Activated T-cell treated with anti-CD3 and anti-CD28 coated beads, Interleukin-2, amount 50 U/mL, for 24 hours (primary cell): ENCODE data around the gene DPH7.
"Not testable (repeated sequence)": the region's sequence is repeated elsewhere in the genome, so short reads cannot be mapped to it uniquely, and the experiment has no call there.

Experiments
- DNase-seq: peaks from one replicate; pipeline ENCODE4 v3.0.0-alpha.2; 2020
- H3K27ac Mint-ChIP-seq: 2 replicates; pipeline ENCODE4 v1.8.0; 2020; ENCODE audit warnings: mild to moderate bottlenecking, mixed read lengths
- H3K27me3 Mint-ChIP-seq: 2 replicates; pipeline ENCODE4 v1.8.0; 2020; ENCODE audit warnings: mixed read lengths
- H3K36me3 Mint-ChIP-seq: 2 replicates; pipeline ENCODE4 v1.8.0; 2020; ENCODE audit warnings: low read depth, mixed read lengths
- H3K4me1 Mint-ChIP-seq: 2 replicates; pipeline ENCODE4 v1.8.0; 2020; ENCODE audit warnings: low read depth, mixed read lengths
- H3K4me3 Mint-ChIP-seq: 2 replicates; pipeline ENCODE4 v1.8.0; 2020; ENCODE audit warnings: mild to moderate bottlenecking, moderate library complexity, mixed read lengths
- H3K9me3 Mint-ChIP-seq: 2 replicates; pipeline ENCODE4 v1.8.0; 2020; ENCODE audit warnings: mixed read lengths

DPH7 gene

GRCh38 chr9:137553654-137554053 lies 25.1 kb downstream of the DPH7 start:
- not testable (repeated sequence) for H3K27me3 Mint-ChIP-seq, DNase-seq, H3K4me3 Mint-ChIP-seq, H3K9me3 Mint-ChIP-seq
- Mint-ChIP-seq H3K36me3 (peaks cover 64% of the 10 kb centered on the region), H3K27ac (peak overlapping the region; percentile 92), H3K4me1 (peaks cover 21% of the 10 kb centered on the region)

GRCh38 chr9:137552022-137552768 lies 26.5 kb downstream of the DPH7 start:
- Mint-ChIP-seq H3K9me3 (no peaks in the 10 kb centered on the region), H3K27ac (peak overlapping the region; percentile 92), H3K27me3 (no peaks in the 10 kb centered on the region), H3K36me3 (peaks cover 52% of the 10 kb centered on the region), H3K4me1 (peaks cover 21% of the 10 kb centered on the region), H3K4me3 (peak overlapping the region; percentile 90)
- DNase-seq: no peak

GRCh38 chr9:137551264-137552021 lies 27.3 kb downstream of the DPH7 start, which contains the start of gene MRPL41:
MRPL41 (plus strand) TSS chr9:137551879; CDS start chr9:137552082, 203 bp downstream.
- DNase-seq: peak; percentile 89
- Mint-ChIP-seq H3K27ac (peak within 1 kb of the TSS; percentile 92), H3K4me1 (peaks cover 21% of the 10 kb centered on the region), H3K4me3 (peak within 1 kb of the TSS; percentile 90), H3K27me3 (no peaks in the 10 kb centered on the region), H3K9me3 (no peaks in the 10 kb centered on the region), H3K36me3 (peaks cover 44% of the 10 kb centered on the region)

GRCh38 chr9:137550958-137551263 lies 27.8 kb downstream of the DPH7 start:
- H3K27ac Mint-ChIP-seq, H3K9me3 Mint-ChIP-seq: not testable (repeated sequence)
- H3K4me1 Mint-ChIP-seq: peaks cover 21% of the 10 kb centered on the region

GRCh38 chr9:137550231-137550621 lies 28.5 kb downstream of the DPH7 start, which contains the start of gene PNPLA7:
PNPLA7 (minus strand) TSS chr9:137550402; CDS start chr9:137550197, 205 bp downstream.
- Mint-ChIP-seq H3K9me3 (no peaks in the 10 kb centered on the region), H3K36me3 (peaks cover 32% of the 10 kb centered on the region), H3K4me3 (peak within 1 kb of the TSS; percentile 77), H3K27me3 (no peaks in the 10 kb centered on the region), H3K27ac (peak within 1 kb of the TSS; percentile 93), H3K4me1 (peaks cover 21% of the 10 kb centered on the region)
- peak; percentile 61 for DNase-seq

More at GRCh38 chr9:137550958-137551263, 27.8 kb downstream of the DPH7 start:
- DNase-seq, H3K27me3 Mint-ChIP-seq: not testable (repeated sequence)
- Mint-ChIP-seq H3K36me3 (peaks cover 39% of the 10 kb centered on the region), H3K4me3 (peak overlapping the region; percentile 62)

GRCh38 chr9:137547687-137548543 lies 30.8 kb downstream of the DPH7 start:
- H3K4me1 Mint-ChIP-seq: peaks cover 20% of the 10 kb centered on the region
- no peak overlapping the region for H3K27ac Mint-ChIP-seq
- no peak overlapping the region for H3K4me3 Mint-ChIP-seq
- H3K27me3 Mint-ChIP-seq: no peaks in the 10 kb centered on the region
- H3K9me3 Mint-ChIP-seq: no peaks in the 10 kb centered on the region
- DNase-seq: no peak
- peaks cover 11% of the 10 kb centered on the region for H3K36me3 Mint-ChIP-seq

GRCh38 chr9:137545123-137545522 lies 33.6 kb downstream of the DPH7 start:
- Mint-ChIP-seq H3K9me3 (no peaks in the 10 kb centered on the region), H3K27me3 (no peaks in the 10 kb centered on the region), H3K27ac (no peak overlapping the region), H3K36me3 (peaks cover 4% of the 10 kb centered on the region), H3K4me1 (peaks cover 10% of the 10 kb centered on the region), H3K4me3 (no peak overlapping the region)
- no peak for DNase-seq

GRCh38 chr9:137544176-137544760 lies 34.5 kb downstream of the DPH7 start:
- H3K36me3 Mint-ChIP-seq: peaks cover 4% of the 10 kb centered on the region
- H3K27ac Mint-ChIP-seq: no peak overlapping the region
- no peak overlapping the region for H3K4me3 Mint-ChIP-seq
- H3K9me3 Mint-ChIP-seq: no peaks in the 10 kb centered on the region
- no peak for DNase-seq
- no peaks in the 10 kb centered on the region for H3K27me3 Mint-ChIP-seq
- H3K4me1 Mint-ChIP-seq: peaks cover 4% of the 10 kb centered on the region

GRCh38 chr9:137543237-137543963 lies 35.3 kb downstream of the DPH7 start:
- Mint-ChIP-seq H3K4me1 (peaks cover 4% of the 10 kb centered on the region), H3K4me3 (no peak overlapping the region), H3K36me3 (peaks cover 4% of the 10 kb centered on the region), H3K27ac (no peak overlapping the region), H3K27me3 (no peaks in the 10 kb centered on the region), H3K9me3 (no peaks in the 10 kb centered on the region)
- no peak for DNase-seq

- Mint-ChIP-seq H3K36me3 (peaks cover 6% of the 10 kb centered on the region), H3K4me1 (peaks cover 8% of the 10 kb centered on the region), H3K4me3 (no peak overlapping the region)
Observed at GRCh38 chr9:137542486-137542885, 36.2 kb downstream of the DPH7 start.

GRCh38 chr9:137540536-137540935 lies 38.2 kb downstream of the DPH7 start:
- H3K27ac Mint-ChIP-seq: no peak overlapping the region
- H3K4me3 Mint-ChIP-seq: no peak overlapping the region
- no peaks in the 10 kb centered on the region for H3K27me3 Mint-ChIP-seq
- H3K9me3 Mint-ChIP-seq: peaks cover 8% of the 10 kb centered on the region
- DNase-seq: no peak
- peaks cover 22% of the 10 kb centered on the region for H3K4me1 Mint-ChIP-seq
- peaks cover 10% of the 10 kb centered on the region for H3K36me3 Mint-ChIP-seq

More at GRCh38 chr9:137542486-137542885, 36.2 kb downstream of the DPH7 start:
- no peaks in the 10 kb centered on the region for H3K27me3 Mint-ChIP-seq
- no peak overlapping the region for H3K27ac Mint-ChIP-seq
- H3K9me3 Mint-ChIP-seq: no peaks in the 10 kb centered on the region
- no peak for DNase-seq

- Mint-ChIP-seq H3K9me3 (peaks cover 8% of the 10 kb centered on the region), H3K4me3 (no peak overlapping the region), H3K4me1 (peaks cover 26% of the 10 kb centered on the region), H3K27me3 (no peaks in the 10 kb centered on the region), H3K36me3 (peaks cover 12% of the 10 kb centered on the region), H3K27ac (no peak overlapping the region)
- DNase-seq: no peak
Observed at GRCh38 chr9:137538058-137538457, 40.7 kb downstream of the DPH7 start.

- Mint-ChIP-seq H3K27ac (peak overlapping the region; percentile 81), H3K4me1 (peaks cover 26% of the 10 kb centered on the region)
- not testable (repeated sequence) for H3K4me3 Mint-ChIP-seq, H3K9me3 Mint-ChIP-seq, H3K27me3 Mint-ChIP-seq, H3K36me3 Mint-ChIP-seq
- DNase-seq: peak; percentile 52
Observed at GRCh38 chr9:137536594-137537131, 42.1 kb downstream of the DPH7 start.
